K562 (cell line): ENCODE measurements around the gene SULT2B1. TPM values are rescaled to one million over a fixed set of nuclear protein-coding genes. Genes with fewer than 3 reads are reported as not detected.

Experiments
- ATAC-seq: fragments of 200-7000 bp; cut with Tn5 transposase; 3 replicates; pipeline ENCODE4 v1.9.1; 2020; ENCODE audit warnings: moderate library complexity
- BruUV-seq: library from RNA; stranded (reverse); fragments of 400-500 nt; replicated peaks from 2 replicates; lab custom pipeline; 2021; lab: Mats Ljungman, UMichigan
- CTCF ChIA-PET: fragments of 300-600 bp; formaldehyde crosslinking; extraction: SDS; loops from one replicate; lab custom pipeline; 2021; ENCODE audit warnings: low intra/inter-chr PET ratio; lab: Yijun Ruan, JAX
- POLR2A ChIA-PET: fragments of 300-600, 350-650 bp; sonication (Branson Sonifier 250); formaldehyde crosslinking; extraction: SDS; loops from one replicate; lab custom pipeline; 2021; ENCODE audit warnings: antibody characterized with exemption, inconsistent platforms; lab: Yijun Ruan, JAX
- DNase-seq, 4 experiments: peaks; one replicate each; pipeline versions ENCODE4 v3.0.0 to v3.0.0-alpha.2; 2011 to 2018; ENCODE audit warnings: low spot score in 3 of 4, mixed read lengths in 3 of 4; ENCODE audit errors: extremely low read depth in 1 of 4
- FAIRE-seq: peaks from 2 replicates; lab custom pipeline; 2011; peaks lifted over from hg19 to GRCh38; lab: Jason Lieb, UNC
- H2AFZ ChIP-seq: 2 replicates; pipeline ENCODE4 v1.6.0; 2011; ENCODE audit warnings: low read depth, low read length, control low read depth, inconsistent platforms
- H3K27ac ChIP-seq: fragments of 200-600 bp; 3 replicates; pipeline ENCODE4 v1.8.0; 2011; ENCODE audit warnings: low read depth, mild to moderate bottlenecking, control low read depth, inconsistent platforms, low read length, moderate library complexity, mixed read lengths; ENCODE audit errors: extremely low read depth
- H3K27me3 ChIP-seq, 2 experiments: fragments of 300-600 bp in 1 of 2; 2 replicates in 1 of 2; 3 replicates in 1 of 2; pipeline versions ENCODE4 v1.6.0 to v1.8.0; 2011; ENCODE audit warnings: inconsistent platforms in 2 of 2, low read length in 2 of 2, mild to moderate bottlenecking in 1 of 2, mixed read lengths in 1 of 2, moderate library complexity in 1 of 2; ENCODE audit not compliant: control insufficient read depth in 2 of 2, insufficient read depth in 2 of 2
- H3K36me3 ChIP-seq: fragments of 300-600 bp; 3 replicates; pipeline ENCODE4 v1.8.0; 2011; ENCODE audit warnings: mild to moderate bottlenecking, low read length, inconsistent platforms; ENCODE audit not compliant: control insufficient read depth, insufficient read depth
- H3K4me1 ChIP-seq, 2 experiments: fragments of 200-600 bp in 1 of 2; replicated peaks in 1 of 2; 2 replicates in 1 of 2; 3 replicates in 1 of 2; pipeline versions ENCODE4 v1.5.1 to v1.8.0; 2011; ENCODE audit warnings: inconsistent platforms in 2 of 2, low read length in 2 of 2, mild to moderate bottlenecking in 1 of 2, mixed read lengths in 1 of 2, moderate library complexity in 1 of 2; ENCODE audit not compliant: control insufficient read depth in 2 of 2, insufficient read depth in 2 of 2
- H3K4me2 ChIP-seq: 2 replicates; pipeline ENCODE4 v1.6.1; 2011; ENCODE audit warnings: low read length, control low read depth, inconsistent platforms, mixed read lengths; ENCODE audit not compliant: insufficient read depth
- H3K4me3 ChIP-seq: fragments of 200-600 bp; sonication (generic), shearing (Covaris generic); 2 replicates; pipeline ENCODE4 v1.5.1; 2016; ENCODE audit warnings: control low read depth, inconsistent platforms
- H3K79me2 ChIP-seq: fragments of 200-600 bp; 3 replicates; pipeline ENCODE4 v1.8.0; 2011; ENCODE audit warnings: low read length, inconsistent platforms; ENCODE audit not compliant: control insufficient read depth, insufficient read depth
- H3K9ac ChIP-seq, 2 experiments: 2 replicates each; pipeline versions ENCODE4 v1.6.0 to v1.6.1; 2011; ENCODE audit warnings: low read depth in 2 of 2, low read length in 2 of 2, control low read depth in 1 of 2, inconsistent platforms in 1 of 2, mild to moderate bottlenecking in 1 of 2, mixed read lengths in 1 of 2; ENCODE audit not compliant: insufficient read depth in 1 of 2
- H3K9me1 ChIP-seq: one replicate; pipeline ENCODE4 v1.6.0; 2011; ENCODE audit warnings: inconsistent platforms, mild to moderate bottlenecking, low read length, moderate library complexity; ENCODE audit not compliant: control insufficient read depth, insufficient read depth
- H3K9me3 ChIP-seq: replicated peaks from 2 replicates; pipeline ENCODE4 v1.5.1; 2011; ENCODE audit warnings: low read depth, low read length, inconsistent platforms; ENCODE audit not compliant: control insufficient read depth, insufficient read depth
- H4K20me1 ChIP-seq: replicated peaks from 2 replicates; pipeline ENCODE4 v1.6.1; 2011; ENCODE audit warnings: low read length, inconsistent platforms, mixed read lengths; ENCODE audit not compliant: control insufficient read depth, insufficient read depth
- DMBX1 ChIP-seq: fragments of 250-450 bp; sonication (Bioruptor Pico); IDR thresholded peaks from 2 replicates; pipeline ENCODE4 v1.8.0; 2022; ENCODE audit warnings: inconsistent platforms, mild to moderate bottlenecking, moderate library complexity, borderline replicate concordance
- HINFP ChIP-seq: fragments of 450-650 bp; conservative IDR thresholded peaks from 2 replicates; pipeline ENCODE4 v1.6.1; 2016; ENCODE audit warnings: missing genetic modification characterization, low read depth, mild to moderate bottlenecking, control low read depth, missing compliant biosample characterization
- NFYB ChIP-seq: IDR thresholded peaks from 2 replicates; pipeline ENCODE4 v1.6.1; 2011; ENCODE audit warnings: mild to moderate bottlenecking, moderate library complexity; ENCODE audit not compliant: insufficient read length; ENCODE audit errors: extremely low read depth
- ZKSCAN1 ChIP-seq: fragments of 150-350 bp; IDR thresholded peaks from 2 replicates; pipeline ENCODE4 v1.6.1; 2016; ENCODE audit warnings: low read depth, low read length
- ZNF143 ChIP-seq: sonication (generic); formaldehyde crosslinking; IDR thresholded peaks from 2 replicates; pipeline ENCODE4 v1.9.0; 2022; ENCODE audit warnings: mild to moderate bottlenecking, missing genetic modification reagents
- WGBS: fragments of 100-300 bp; shearing (Covaris generic); methylation state at CpG from one replicate; pipeline ENCODE4 v1.1.6; 2016; ENCODE audit warnings: low coverage, mixed read lengths; ENCODE audit not compliant: insufficient coverage; ENCODE audit errors: missing lambda C conversion rate; 5-methylcytosine and 5-hydroxymethylcytosine counted together
- in situ Hi-C: fragments of 300-500 bp; cut with MboI; formaldehyde crosslinking; loops from 4 replicates; pipeline ENCODE4 v1.15.0; 2018; ENCODE audit warnings: inconsistent platforms, mixed read lengths
- intact Hi-C: fragments of 100-400 bp; cut with micrococcal nuclease; formaldehyde crosslinking; loops from 2 replicates; pipeline ENCODE4 v1.14.2; 2022
- polyA plus RNA-seq, 8 experiments: library from polyadenylated mRNA; depleted of rRNA in 4 of 8; stranded (reverse) in 5 of 8; unstranded in 3 of 8; fragments of >200 nt; fragmentation: Nextera tagmentation in 2 of 8; fragmentation: Illumina TruSeq in 1 of 8; extraction: Ambion mirVana in 2 of 8; extraction: Trizol in 1 of 8; gene quantifications; 2 replicates each; pipeline versions ENCODE4 v1.2.1 to v1.2.3, GENCODE V29; 2011 to 2014; ENCODE audit warnings: inconsistent platforms in 1 of 8, missing spikeins in 1 of 8
- total RNA-seq, 7 experiments: library from RNA; depleted of rRNA in 6 of 7; stranded (reverse); fragments of >200 nt in 6 of 7; fragmentation: Illumina TruSeq in 2 of 7; extraction: Trizol in 2 of 7; gene quantifications; 2 replicates each; pipeline versions ENCODE4 v1.2.1 to v1.2.3, GENCODE V29; 2011 to 2021; ENCODE audit warnings: low replicate concordance in 1 of 7

The SULT2B1 gene
- total and polyA plus RNA-seq, 9 of the 15 experiments (the other 6 are each of a cell fraction or from before 2014, with no cell fraction given), result 0.09 to 0.62 (median 0.22) TPM; not detected in 2

- TF ChIP-seq HINFP, result no peak
- TF ChIP-seq ZNF143 (CRISPR knock-in tag), result no peak
- TF ChIP-seq NFYB, result no peak
- TF ChIP-seq, all 486 proteins: peak for 0
These were observed 30.2 kb downstream of the SULT2B1 start (continued) for GRCh38 chr19:48582168-48582567.

GRCh38 chr19:48587387-48587786, 35.4 kb downstream of the SULT2B1 start:
- DNase-seq, result no peak
- POLR2A ChIA-PET, result interaction anchor here (0.5 to 2.6 kb wide), 3 partner anchors 32 to 85 kb away, joined by 3 to 13 read pairs (median 3); partner anchors contain the start of genes RPL18 and SPHK2
- intact Hi-C loops (loop anchor here (5.0 kb wide), 1 partner anchor 195 kb away; no protein-coding TSS in a partner anchor), in situ Hi-C loops (loop anchor here (5.0 to 25.0 kb wide), 2 partner anchors 270 to 1525 kb away; no protein-coding TSS in a partner anchor)
- H3K4me1 ChIP-seq, result peaks cover 3 to 30% of the 10 kb centered on the region in 2 experiments; a peak in 2 of 5 replicates
- no peak overlapping the region for H3K4me3 ChIP-seq
- H3K27ac ChIP-seq, result no peak overlapping the region
- H3K36me3 ChIP-seq, result no peaks in the 10 kb centered on the region
- BruUV-seq, result no TSS peak
- TF ChIP-seq ZKSCAN1, result peak; percentile 87
- TF ChIP-seq DMBX1 (CRISPR knock-in tag), result no peak
- no peaks in the 10 kb centered on the region for H3K27me3 ChIP-seq
- no peaks in the 10 kb centered on the region for H3K9me1 ChIP-seq
- no peak overlapping the region for H2AFZ ChIP-seq
- WGBS, result 68% methylated on average over 3 of the region's 3 CpGs
- no peaks in the 10 kb centered on the region for H3K9me3 ChIP-seq
- FAIRE-seq, result no peak
- CTCF ChIA-PET, result interaction anchor here (3.9 kb wide), 1 partner anchor 81 kb away, joined by 24 read pairs; no protein-coding TSS in a partner anchor
- H3K79me2 ChIP-seq, result no peaks in the 10 kb centered on the region
- no peaks in the 10 kb centered on the region for H4K20me1 ChIP-seq
- peak overlapping the region in 1 of 2 experiments; percentile 52; a peak in 1 of 4 replicates for H3K9ac ChIP-seq
- no peak for ATAC-seq
- no peak overlapping the region for H3K4me2 ChIP-seq
